ENCODE data around the gene AOAH.

The AOAH gene

DNA sequence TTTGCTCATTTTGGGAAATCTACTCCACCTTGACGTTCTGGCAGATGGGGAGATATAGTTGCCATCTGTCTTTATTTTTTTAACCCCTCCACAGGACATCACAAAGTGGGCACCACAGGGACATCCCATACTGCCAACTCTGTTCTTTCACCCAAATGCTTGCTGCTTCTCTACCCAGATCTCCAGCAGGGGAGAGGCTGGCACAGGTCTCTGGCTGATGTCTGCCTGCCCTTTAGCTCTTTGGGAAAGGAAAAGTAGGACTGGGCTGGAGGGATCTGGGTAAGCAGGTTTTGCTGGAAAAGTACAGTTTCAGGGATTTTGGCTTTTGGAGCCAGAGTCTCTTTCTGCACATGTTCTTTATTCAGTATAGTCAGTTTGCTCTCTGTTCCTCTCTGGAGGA is 178.0 kb downstream of the AOAH start:
- no peak for DNase-seq

- no peak for DNase-seq
Observed at GRCh38 chr7:36545291-36545690, 179.0 kb downstream of the AOAH start.

- DNase-seq, result no peak
Observed at GRCh38 chr7:36538126-36538525, 186.2 kb downstream of the AOAH start.

GRCh38 chr7:36535866-36536664 is 188.2 kb downstream of the AOAH start:
- DNase-seq, result no peak

GRCh38 chr7:36533717-36534116 is 190.6 kb downstream of the AOAH start:
- no peak for DNase-seq

DNA sequence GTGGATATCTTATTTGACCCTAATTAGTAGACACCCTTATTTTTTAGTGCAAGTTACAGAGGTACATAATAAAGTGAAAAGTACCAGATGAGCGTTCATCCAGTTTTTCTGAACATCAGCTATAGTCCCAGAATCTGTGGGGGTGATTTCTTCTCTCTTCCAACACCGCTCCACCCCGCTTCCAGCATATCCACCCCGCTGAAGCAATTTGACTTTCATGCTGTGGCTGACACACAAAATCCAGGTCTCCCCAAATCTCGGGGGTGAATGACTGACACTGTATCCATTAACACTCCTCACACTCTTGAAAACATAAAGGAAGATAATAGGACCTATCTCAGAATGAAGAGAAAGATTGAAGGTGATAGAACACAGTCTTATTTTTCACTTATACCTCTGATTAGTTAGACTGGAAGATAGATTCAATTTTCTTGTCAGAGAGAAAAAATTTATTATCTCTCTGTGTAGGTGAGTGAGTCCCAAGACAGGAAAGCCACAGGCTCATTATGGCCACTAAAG is 191.3 kb downstream of the AOAH start:
- DNase-seq, result no peak

DNA sequence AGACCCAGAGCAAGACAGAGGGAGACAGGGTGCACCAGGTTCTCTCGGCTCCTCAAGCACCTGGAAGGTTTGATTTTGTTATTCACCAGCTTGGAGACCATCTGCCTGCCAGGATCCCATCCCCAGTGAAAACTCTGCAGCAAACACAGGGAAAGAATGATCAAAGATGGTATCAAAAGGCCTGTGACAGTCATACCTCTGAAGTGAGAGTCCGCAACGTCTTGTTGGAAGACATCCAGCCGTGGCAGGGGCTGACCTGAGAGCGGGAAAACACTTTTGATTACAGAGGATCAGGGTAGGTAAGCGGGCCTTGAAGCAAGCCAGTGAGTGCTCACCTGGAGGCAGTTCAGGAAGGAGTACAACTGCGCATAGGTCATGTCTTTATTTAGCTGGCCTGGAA is 192.3 kb downstream of the AOAH start:
- DNase-seq, result no peak

DNA sequence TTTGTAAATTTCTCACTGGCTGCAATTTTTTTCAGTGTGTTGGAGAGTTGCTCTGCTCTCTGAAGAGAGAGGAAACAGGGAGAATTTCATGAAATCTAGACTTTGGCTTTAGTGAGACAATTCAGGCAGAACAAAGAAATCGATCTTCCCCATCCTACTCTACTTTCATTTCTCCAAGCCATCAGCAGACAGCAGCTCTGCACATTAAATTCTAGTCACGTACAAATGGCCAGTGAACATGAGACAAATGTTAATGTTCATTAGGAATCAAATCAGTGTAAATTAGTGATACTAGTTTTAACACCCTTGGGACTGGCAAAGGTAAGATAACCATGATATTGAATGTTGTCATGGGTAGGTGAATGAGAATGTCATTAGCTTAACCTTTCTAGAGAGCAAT is 193.8 kb downstream of the AOAH start:
- no peak for DNase-seq

DNA sequence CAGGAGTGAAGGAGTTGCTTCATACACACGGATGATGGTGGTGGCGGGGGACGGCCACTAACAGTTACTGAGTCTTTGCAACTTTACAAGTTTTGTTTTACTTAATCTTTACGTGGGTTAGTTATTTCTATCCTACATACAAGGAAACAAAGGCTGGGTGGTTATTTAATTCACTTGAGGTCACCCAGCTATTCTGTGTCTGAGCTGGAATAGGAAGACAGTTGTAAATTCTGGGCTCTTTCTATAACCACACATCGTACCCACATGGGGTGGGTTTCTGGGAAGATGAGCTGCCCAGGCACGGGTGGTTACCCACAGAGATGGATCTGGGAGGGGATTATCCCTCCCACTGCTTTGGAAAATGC is 196.8 kb downstream of the AOAH start:
- DNase-seq, result no peak

- no peak for DNase-seq
Observed at GRCh38 chr7:36526863-36527548, 197.3 kb downstream of the AOAH start.

- DNase-seq, result no peak
Observed at GRCh38 chr7:36523371-36524101, 200.8 kb downstream of the AOAH start.

DNA sequence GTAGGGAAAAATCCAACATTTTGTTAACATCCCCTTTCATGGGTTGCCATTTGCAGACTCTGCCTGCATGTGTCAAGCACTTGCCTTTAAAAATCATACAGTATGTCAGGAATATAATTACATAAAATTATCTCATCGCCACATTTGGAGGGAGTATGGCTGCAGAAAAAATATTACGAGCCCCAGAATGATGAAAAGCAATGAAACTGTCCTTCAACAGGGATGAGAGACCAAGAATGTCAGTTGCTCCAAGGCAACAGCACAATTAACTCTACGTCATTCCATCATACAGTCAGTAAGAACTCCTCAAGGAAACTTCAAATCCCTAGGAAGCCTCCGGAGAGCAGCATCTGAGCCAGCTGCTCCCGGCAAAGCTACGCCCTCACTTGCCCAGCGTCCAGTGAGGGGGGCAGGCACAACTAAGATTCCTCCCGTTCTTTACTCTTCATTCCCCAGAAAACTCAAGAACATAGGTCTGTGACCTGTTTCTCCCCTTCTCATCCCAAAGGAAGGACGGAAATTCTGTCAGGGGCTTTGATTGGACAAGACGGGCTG is 201.8 kb downstream of the AOAH start:
- DNase-seq, result no peak

- no peak for DNase-seq
Observed at GRCh38 chr7:36521911-36522310, 202.4 kb downstream of the AOAH start.

DNA sequence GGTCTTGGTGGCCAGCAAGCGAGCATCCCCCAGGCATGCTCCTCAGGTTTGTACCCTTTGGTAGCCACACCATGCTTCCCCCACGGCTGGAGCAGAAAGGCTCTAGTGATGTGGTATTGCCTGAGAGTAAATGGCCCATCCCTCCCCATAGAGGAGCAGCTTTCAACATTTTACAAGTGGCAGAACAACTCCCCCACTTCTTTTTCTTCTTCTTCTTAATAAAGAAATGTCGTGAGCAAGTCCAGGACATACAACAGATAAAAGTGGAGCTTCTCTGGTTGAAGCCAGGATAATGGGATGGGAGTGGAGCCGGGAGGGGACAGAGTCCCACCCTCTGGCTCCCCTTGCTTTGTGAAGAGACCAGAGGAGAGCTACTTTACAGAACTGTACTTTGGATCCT is 203.2 kb downstream of the AOAH start:
- no peak for DNase-seq

GRCh38 chr7:36515847-36516246 is 208.4 kb downstream of the AOAH start:
- no peak for DNase-seq

DNA sequence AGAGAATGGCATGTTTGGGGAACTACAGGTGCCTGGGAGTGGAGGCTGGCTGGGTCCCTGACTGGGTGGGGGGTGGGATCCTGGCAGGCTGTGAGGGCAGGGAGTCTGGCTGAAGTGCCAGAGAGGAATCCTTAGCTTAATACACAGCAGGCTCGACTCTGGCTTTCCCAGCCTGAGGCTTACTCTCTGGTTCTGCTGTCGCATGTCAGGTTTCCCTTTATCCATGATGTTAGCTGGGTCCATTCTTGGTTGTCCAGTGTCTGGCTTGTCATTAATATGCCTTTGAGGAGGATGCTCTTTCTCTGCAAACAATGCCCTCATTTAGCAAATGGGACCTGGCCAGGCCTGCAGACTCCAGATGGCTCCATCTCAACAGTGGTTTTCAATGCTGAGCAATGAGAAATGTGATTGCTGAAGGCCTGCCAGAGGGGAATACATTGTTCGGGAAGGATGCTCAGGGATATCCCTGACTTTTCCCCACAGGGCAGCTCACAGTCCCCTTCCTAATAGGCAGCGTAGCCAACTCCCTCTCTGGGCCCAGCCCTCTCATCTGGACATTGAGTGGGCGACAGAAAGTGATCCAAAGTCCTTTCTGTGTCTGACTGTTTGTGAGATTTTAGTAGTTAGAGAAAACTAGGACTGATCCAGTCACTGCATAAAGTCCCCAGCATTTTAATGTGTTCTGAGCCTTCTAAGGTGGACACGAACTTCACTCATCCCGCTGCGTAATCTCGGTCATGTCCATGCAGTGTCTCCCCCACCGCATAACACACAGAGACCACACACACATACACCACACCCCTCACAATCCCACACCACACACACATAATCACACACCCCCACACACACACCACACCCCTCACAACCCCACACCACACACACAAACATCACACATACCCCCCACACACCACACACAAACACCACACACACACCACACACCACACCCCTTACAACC is 209.7 kb downstream of the AOAH start:
- no peak for DNase-seq

DNA sequence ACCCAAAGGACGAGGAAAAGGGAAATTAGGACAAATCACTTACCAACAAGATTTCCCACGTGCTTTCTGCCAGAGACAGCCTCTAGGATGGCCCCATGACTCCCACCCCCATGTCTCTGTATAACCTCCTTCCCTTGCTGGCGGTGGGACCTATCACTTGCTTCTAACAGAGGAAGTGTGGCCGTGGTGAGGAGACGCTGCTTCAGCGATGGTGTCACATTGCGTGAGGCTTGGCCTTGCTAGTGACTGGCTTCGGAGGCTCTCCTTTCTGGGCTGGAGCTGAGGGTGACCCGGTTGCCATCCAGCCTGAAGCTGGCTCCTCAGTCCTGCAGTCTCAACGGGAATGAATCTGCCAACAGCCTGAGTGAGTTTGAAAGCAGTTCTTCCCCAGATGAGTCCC is 210.9 kb downstream of the AOAH start:
- no peak for DNase-seq

DNA sequence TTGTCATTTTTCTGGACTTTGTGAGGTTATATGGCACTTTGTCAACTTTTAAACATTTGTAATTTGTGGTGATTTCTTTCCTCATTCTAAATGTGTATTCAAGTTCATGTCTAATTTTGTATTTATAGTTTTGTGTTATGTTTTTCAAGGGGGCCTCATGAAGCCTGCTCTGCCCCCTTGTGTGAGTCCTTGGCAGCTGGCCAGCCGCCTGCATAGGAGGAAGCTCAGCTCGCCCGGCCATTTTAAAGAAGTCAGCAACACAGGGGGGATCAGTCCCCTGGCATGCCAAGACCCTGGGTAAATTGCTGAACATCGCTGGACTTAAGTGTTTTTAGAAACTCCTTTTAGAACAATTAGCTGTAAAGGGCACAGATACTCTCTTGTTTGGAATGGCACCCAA is 211.7 kb downstream of the AOAH start:
- DNase-seq, result no peak

GRCh38 chr7:36509962-36510361 is 214.3 kb downstream of the AOAH start:
- no peak for DNase-seq

DNA sequence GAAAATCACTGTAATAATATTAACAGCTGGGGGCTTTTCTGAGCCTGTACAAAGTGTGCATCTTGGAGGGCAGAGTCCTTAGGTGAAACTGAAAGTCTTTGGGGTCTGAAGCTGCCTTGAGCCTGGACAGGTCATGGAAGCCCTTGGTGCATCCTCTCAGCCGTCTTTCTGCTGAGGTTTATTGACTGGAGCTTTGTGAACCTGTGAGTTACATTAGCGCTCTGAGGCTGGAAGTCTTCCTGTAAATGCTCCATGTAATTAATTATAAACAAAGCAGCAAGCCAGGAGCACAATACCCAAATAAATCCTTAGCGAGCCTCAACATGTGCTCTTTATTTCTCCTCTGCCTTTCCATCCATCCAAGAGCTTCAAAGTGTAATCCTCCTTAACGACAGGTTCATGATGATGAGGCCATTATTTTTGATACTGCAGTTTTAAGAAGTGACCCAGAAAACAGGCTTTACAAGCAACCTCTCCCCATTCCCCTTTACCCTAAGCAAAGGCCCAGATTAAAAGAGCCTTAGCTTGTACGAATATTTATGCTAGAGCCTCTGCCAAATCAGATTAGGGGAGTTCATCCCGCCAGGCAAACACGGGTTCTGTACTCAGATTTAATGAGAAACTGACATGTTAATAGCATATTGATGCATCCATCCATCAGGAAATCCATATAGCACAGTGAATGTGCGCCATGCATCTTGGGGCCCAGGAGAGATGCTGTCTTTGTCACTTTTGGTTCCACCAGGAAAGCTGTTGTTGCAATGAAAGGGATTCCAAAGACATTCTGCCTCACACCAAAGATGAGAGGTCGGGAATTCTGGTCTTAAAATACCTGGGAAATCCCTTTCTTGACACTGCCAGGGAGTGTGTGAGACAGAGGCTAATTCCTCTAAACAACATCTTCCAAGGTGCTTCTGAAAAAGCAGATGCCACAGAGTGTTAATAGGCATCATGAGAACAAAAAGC is 216.5 kb downstream of the AOAH start:
- no peak for DNase-seq

- DNase-seq, result no peak
Observed at GRCh38 chr7:36506820-36507219, 217.5 kb downstream of the AOAH start.

Measured in right kidney (tissue), 1 donor.